K562 (cell line): ENCODE results near the gene HDAC5.

Experiments used
- SAFB2 ChIP-seq: fragments of 200-400 bp; formaldehyde crosslinking; IDR thresholded peaks from 2 replicates; pipeline ENCODE4 v1.6.1; 2018; ENCODE audit warnings: borderline replicate concordance, low read length, low read depth, moderate library complexity; ENCODE audit not compliant: severe bottlenecking
- TEAD2 ChIP-seq: fragments of 450-650 bp; IDR thresholded peaks from 2 replicates; pipeline ENCODE4 v1.6.1; 2016; ENCODE audit warnings: missing genetic modification characterization, control low read depth, missing compliant biosample characterization
- TF ChIP-seq, protein P1 (sequence below): sonication (generic); formaldehyde crosslinking; IDR thresholded peaks from 2 replicates; pipeline ENCODE4 v1.8.0; 2023; ENCODE audit warnings: mild to moderate bottlenecking, missing genetic modification reagents
- TF ChIP-seq, protein P2 (sequence below), 3 experiments: IDR thresholded peaks in 2 of 3; conservative IDR thresholded peaks in 1 of 3; 2 replicates each; pipeline ENCODE4 v1.5.1; 2011 to 2012; ENCODE audit warnings: low read length in 3 of 3, mild to moderate bottlenecking in 3 of 3, control low read depth in 2 of 3, improper control_type of control experiment in 1 of 3, inconsistent platforms in 1 of 3, low read depth in 1 of 3, mixed read lengths in 1 of 3, moderate library complexity in 1 of 3; ENCODE audit not compliant: insufficient read depth in 2 of 3

DNA sequence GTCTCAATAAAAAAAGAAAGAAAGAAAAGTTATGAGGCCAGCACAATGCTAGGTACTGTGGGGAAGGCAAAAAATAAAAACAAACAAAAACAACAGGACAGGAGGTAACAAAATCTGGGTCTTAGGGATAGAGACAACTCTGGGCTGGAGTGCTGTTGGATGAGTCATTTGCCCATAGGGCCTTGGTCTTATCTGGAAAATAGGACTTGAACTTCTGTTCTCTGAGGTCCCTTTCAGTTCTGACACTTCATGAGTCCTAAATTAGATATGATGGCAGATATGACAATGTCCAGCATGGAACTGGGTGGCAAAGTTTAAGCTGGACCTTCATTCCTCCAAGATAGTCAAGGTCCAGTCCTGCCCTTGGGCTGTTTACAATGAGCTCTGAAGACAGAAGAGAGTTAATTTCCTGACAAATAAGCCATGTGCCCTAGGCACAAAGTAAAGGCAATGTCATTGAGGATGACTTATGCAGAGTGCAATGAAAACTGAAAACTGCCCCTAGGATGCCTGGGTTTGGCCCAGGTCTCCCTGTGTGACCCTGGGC is 8.9 kb upstream of the HDAC5 start:
- TF ChIP-seq, protein P1, sequence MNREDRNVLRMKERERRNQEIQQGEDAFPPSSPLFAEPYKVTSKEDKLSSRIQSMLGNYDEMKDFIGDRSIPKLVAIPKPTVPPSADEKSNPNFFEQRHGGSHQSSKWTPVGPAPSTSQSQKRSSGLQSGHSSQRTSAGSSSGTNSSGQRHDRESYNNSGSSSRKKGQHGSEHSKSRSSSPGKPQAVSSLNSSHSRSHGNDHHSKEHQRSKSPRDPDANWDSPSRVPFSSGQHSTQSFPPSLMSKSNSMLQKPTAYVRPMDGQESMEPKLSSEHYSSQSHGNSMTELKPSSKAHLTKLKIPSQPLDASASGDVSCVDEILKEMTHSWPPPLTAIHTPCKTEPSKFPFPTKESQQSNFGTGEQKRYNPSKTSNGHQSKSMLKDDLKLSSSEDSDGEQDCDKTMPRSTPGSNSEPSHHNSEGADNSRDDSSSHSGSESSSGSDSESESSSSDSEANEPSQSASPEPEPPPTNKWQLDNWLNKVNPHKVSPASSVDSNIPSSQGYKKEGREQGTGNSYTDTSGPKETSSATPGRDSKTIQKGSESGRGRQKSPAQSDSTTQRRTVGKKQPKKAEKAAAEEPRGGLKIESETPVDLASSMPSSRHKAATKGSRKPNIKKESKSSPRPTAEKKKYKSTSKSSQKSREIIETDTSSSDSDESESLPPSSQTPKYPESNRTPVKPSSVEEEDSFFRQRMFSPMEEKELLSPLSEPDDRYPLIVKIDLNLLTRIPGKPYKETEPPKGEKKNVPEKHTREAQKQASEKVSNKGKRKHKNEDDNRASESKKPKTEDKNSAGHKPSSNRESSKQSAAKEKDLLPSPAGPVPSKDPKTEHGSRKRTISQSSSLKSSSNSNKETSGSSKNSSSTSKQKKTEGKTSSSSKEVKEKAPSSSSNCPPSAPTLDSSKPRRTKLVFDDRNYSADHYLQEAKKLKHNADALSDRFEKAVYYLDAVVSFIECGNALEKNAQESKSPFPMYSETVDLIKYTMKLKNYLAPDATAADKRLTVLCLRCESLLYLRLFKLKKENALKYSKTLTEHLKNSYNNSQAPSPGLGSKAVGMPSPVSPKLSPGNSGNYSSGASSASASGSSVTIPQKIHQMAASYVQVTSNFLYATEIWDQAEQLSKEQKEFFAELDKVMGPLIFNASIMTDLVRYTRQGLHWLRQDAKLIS (CRISPR knock-in tag) = no peak
- TF ChIP-seq, protein P2, sequence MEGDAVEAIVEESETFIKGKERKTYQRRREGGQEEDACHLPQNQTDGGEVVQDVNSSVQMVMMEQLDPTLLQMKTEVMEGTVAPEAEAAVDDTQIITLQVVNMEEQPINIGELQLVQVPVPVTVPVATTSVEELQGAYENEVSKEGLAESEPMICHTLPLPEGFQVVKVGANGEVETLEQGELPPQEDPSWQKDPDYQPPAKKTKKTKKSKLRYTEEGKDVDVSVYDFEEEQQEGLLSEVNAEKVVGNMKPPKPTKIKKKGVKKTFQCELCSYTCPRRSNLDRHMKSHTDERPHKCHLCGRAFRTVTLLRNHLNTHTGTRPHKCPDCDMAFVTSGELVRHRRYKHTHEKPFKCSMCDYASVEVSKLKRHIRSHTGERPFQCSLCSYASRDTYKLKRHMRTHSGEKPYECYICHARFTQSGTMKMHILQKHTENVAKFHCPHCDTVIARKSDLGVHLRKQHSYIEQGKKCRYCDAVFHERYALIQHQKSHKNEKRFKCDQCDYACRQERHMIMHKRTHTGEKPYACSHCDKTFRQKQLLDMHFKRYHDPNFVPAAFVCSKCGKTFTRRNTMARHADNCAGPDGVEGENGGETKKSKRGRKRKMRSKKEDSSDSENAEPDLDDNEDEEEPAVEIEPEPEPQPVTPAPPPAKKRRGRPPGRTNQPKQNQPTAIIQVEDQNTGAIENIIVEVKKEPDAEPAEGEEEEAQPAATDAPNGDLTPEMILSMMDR (IDR thresholded peaks at IDR 0.05 in 2 of 3, conservative IDR thresholded peaks at IDR 0.05 in 1 of 3; ENCODE audit: insufficient read depth in 2 of 3, low read depth in 1 of 3, low read length in 3 of 3) = no peak
- TF ChIP-seq TEAD2 (tag) (no peak), SAFB2 (no peak)
